GM21576 (cell line): Measurements from ENCODE around the gene SERPING1.

Source experiments
- ATAC-seq: cut with Tn5 transposase; IDR thresholded peaks from one replicate; pipeline ENCODE4 v1.9.1; 2021; ENCODE audit warnings: mild to moderate bottlenecking, moderate library complexity; ENCODE audit not compliant: unreplicated experiment

The SERPING1 gene

GRCh38 chr11:57637626-57638004 is 40.1 kb downstream of the SERPING1 start:
- no peak for ATAC-seq

GRCh38 chr11:57638005-57638781 is 40.7 kb downstream of the SERPING1 start:
- ATAC-seq, result no peak

GRCh38 chr11:57638811-57639320 is 41.4 kb downstream of the SERPING1 start:
- ATAC-seq, result no peak

- ATAC-seq, result no peak
Measured at GRCh38 chr11:57639321-57640067, 42.0 kb downstream of the SERPING1 start.

GRCh38 chr11:57640068-57640800 is 42.7 kb downstream of the SERPING1 start:
- no peak for ATAC-seq

GRCh38 chr11:57641011-57641807 is 43.7 kb downstream of the SERPING1 start:
- ATAC-seq, result no peak

GRCh38 chr11:57643802-57644201 is 46.3 kb downstream of the SERPING1 start:
- ATAC-seq, result no peak

- peak; percentile 44 for ATAC-seq
Measured at GRCh38 chr11:57644748-57645688, 47.5 kb downstream of the SERPING1 start.

GRCh38 chr11:57645689-57646085 is 48.2 kb downstream of the SERPING1 start:
- no peak for ATAC-seq

GRCh38 chr11:57646194-57646798 is 48.8 kb downstream of the SERPING1 start:
- ATAC-seq, result no peak

- ATAC-seq, result no peak
Measured at GRCh38 chr11:57646799-57647303, 49.4 kb downstream of the SERPING1 start.

GRCh38 chr11:57647372-57647771 is 49.9 kb downstream of the SERPING1 start:
- no peak for ATAC-seq

GRCh38 chr11:57647960-57648800 is 50.7 kb downstream of the SERPING1 start:
- no peak for ATAC-seq

GRCh38 chr11:57648801-57649735 is 51.6 kb downstream of the SERPING1 start:
- no peak for ATAC-seq

GRCh38 chr11:57649826-57650738 is 52.6 kb downstream of the SERPING1 start, which contains the start of gene YPEL4:
TSS of gene YPEL4 (minus strand) at chr11:57649912. CDS start at chr11:57647107, 2,805 bp downstream.
- no peak for ATAC-seq

GRCh38 chr11:57650739-57651090 is 53.2 kb downstream of the SERPING1 start:
- no peak for ATAC-seq
